Endothelial cell of umbilical vein (primary cell): Measurements from ENCODE around the gene PSPC1.

ENCODE experiments used
- EZH2 ChIP-seq: IDR thresholded peaks from 2 replicates; pipeline ENCODE4 v1.6.1; 2012; ENCODE audit warnings: borderline replicate concordance, low read depth, mild to moderate bottlenecking, moderate library complexity, low read length, inconsistent platforms; ENCODE audit not compliant: severe bottlenecking
- MYC ChIP-seq: IDR thresholded peaks from one replicate; pipeline ENCODE4 v1.6.1; 2011; ENCODE audit warnings: mild to moderate bottlenecking, low read depth, low read length
- POLR2A ChIP-seq: IDR thresholded peaks from 2 replicates; pipeline ENCODE4 v1.6.1; 2012; ENCODE audit warnings: low read depth, mild to moderate bottlenecking, control low read depth, low read length
- POLR2AphosphoS5 ChIP-seq: IDR thresholded peaks from 2 replicates; pipeline ENCODE4 v1.6.1; 2012; ENCODE audit warnings: low read depth, mild to moderate bottlenecking, control low read depth, low read length, moderate library complexity; ENCODE audit not compliant: insufficient read depth
- TF ChIP-seq, protein P1 (sequence below), 2 donors: IDR thresholded peaks; 1 replicate in 1 of 2; 2 replicates in 1 of 2; pipeline ENCODE4 v1.5.1; 2011; ENCODE audit warnings: low read length in 2 of 2, mild to moderate bottlenecking in 2 of 2, moderate library complexity in 2 of 2, control low read depth in 1 of 2, inconsistent platforms in 1 of 2, low read depth in 1 of 2; ENCODE audit not compliant: insufficient read depth in 1 of 2; ENCODE audit errors: extremely low read depth in 1 of 2

DNA sequence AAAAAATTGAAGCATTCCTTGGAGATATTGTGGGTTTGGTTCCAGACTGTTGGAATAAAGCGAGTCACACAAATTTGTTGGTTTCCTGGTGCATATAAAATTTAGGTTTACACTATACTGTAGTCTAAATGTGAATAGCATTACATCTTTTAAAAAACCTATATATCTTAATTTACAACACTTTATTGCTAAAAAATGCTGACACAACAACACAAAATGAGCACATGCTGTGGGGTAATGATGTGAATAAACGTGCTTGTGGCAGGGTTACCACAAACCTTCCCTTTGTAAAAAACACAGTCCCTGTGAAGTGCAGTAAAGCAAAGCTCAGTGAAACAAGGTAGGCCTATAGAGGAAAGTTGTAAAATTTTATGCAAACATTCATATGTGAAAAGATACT, 121.6 kb downstream of the PSPC1 start:
- TF ChIP-seq, protein P1, sequence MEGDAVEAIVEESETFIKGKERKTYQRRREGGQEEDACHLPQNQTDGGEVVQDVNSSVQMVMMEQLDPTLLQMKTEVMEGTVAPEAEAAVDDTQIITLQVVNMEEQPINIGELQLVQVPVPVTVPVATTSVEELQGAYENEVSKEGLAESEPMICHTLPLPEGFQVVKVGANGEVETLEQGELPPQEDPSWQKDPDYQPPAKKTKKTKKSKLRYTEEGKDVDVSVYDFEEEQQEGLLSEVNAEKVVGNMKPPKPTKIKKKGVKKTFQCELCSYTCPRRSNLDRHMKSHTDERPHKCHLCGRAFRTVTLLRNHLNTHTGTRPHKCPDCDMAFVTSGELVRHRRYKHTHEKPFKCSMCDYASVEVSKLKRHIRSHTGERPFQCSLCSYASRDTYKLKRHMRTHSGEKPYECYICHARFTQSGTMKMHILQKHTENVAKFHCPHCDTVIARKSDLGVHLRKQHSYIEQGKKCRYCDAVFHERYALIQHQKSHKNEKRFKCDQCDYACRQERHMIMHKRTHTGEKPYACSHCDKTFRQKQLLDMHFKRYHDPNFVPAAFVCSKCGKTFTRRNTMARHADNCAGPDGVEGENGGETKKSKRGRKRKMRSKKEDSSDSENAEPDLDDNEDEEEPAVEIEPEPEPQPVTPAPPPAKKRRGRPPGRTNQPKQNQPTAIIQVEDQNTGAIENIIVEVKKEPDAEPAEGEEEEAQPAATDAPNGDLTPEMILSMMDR (IDR thresholded peaks at IDR 0.05; ENCODE audit: extremely low read depth in 1 of 2, insufficient read depth in 1 of 2, low read depth in 1 of 2, low read length in 2 of 2), result no peak
- TF ChIP-seq POLR2A, result no peak
- no peak for TF ChIP-seq POLR2AphosphoS5
- no peak for TF ChIP-seq MYC
- no peak for TF ChIP-seq EZH2
